Neural crest cell (in vitro differentiated cells): Measurements from ENCODE around the gene EBF3. TPM values are rescaled to one million over a fixed set of nuclear protein-coding genes. Genes with fewer than 3 reads are reported as not detected.

Experiments used
- DNase-seq: peaks from one replicate; pipeline ENCODE4 v3.0.0; 2021; ENCODE audit warnings: low read depth, mixed read lengths, low spot score
- H3K27ac Mint-ChIP-seq: one replicate; pipeline ENCODE4 v1.8.0; 2021; ENCODE audit warnings: mild to moderate bottlenecking, mixed read lengths; ENCODE audit not compliant: unreplicated experiment
- H3K27me3 Mint-ChIP-seq: 2 replicates; pipeline ENCODE4 v1.8.0; 2021; ENCODE audit warnings: low read depth, mild to moderate bottlenecking, mixed read lengths
- H3K36me3 Mint-ChIP-seq: 2 replicates; pipeline ENCODE4 v1.8.0; 2021; ENCODE audit warnings: low read depth, mild to moderate bottlenecking, mixed read lengths
- H3K4me1 Mint-ChIP-seq: 2 replicates; pipeline ENCODE4 v1.8.0; 2021; ENCODE audit warnings: mixed read lengths
- H3K4me3 Mint-ChIP-seq: one replicate; pipeline ENCODE4 v1.8.0; 2021; ENCODE audit warnings: mild to moderate bottlenecking, mixed read lengths
- H3K9me3 Mint-ChIP-seq: 2 replicates; pipeline ENCODE4 v1.8.0; 2021; ENCODE audit warnings: mixed read lengths
- total RNA-seq: library from RNA; stranded (reverse); gene quantifications from 2 replicates; pipeline ENCODE4 v1.2.1, GENCODE V29; 2021
- TF ChIP-seq, protein P1 (sequence below): fragments of 200-600 bp; sonication (generic); conservative IDR thresholded peaks from 2 replicates; pipeline ENCODE4 v1.5.0; 2021; ENCODE audit warnings: antibody characterized with exemption, mild to moderate bottlenecking

EBF3 gene
- total RNA-seq, 1 donor from 2014 or later, result 11.6 TPM

DNA sequence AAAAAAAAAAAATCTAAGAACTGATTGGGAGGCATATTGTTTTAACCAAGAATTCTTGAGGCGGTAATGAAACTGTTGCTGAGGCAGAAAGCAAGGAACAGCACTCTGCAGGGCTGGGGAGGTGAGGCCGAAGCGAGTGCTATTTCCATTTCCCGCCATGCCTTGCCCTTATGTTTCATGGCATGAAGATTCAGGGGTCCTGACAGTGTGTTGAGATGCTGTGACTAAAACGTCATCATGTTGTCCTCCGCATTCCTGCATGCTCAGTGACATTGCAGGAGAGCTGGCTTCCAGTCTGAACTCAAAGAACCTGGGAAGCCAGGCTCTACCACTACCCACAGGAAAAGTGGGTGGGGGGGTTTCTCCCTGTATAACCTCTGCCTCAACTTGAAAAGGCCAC is 85.2 kb downstream of the EBF3 start:
- Mint-ChIP-seq H3K27me3 (peaks cover 9% of the 10 kb centered on the region), H3K36me3 (no peaks in the 10 kb centered on the region), H3K4me1 (no peaks in the 10 kb centered on the region), H3K4me3 (no peak overlapping the region), H3K9me3 (no peaks in the 10 kb centered on the region), H3K27ac (no peak overlapping the region)
- TF ChIP-seq, protein P1, sequence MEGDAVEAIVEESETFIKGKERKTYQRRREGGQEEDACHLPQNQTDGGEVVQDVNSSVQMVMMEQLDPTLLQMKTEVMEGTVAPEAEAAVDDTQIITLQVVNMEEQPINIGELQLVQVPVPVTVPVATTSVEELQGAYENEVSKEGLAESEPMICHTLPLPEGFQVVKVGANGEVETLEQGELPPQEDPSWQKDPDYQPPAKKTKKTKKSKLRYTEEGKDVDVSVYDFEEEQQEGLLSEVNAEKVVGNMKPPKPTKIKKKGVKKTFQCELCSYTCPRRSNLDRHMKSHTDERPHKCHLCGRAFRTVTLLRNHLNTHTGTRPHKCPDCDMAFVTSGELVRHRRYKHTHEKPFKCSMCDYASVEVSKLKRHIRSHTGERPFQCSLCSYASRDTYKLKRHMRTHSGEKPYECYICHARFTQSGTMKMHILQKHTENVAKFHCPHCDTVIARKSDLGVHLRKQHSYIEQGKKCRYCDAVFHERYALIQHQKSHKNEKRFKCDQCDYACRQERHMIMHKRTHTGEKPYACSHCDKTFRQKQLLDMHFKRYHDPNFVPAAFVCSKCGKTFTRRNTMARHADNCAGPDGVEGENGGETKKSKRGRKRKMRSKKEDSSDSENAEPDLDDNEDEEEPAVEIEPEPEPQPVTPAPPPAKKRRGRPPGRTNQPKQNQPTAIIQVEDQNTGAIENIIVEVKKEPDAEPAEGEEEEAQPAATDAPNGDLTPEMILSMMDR, result no peak
- no peak for DNase-seq

DNA sequence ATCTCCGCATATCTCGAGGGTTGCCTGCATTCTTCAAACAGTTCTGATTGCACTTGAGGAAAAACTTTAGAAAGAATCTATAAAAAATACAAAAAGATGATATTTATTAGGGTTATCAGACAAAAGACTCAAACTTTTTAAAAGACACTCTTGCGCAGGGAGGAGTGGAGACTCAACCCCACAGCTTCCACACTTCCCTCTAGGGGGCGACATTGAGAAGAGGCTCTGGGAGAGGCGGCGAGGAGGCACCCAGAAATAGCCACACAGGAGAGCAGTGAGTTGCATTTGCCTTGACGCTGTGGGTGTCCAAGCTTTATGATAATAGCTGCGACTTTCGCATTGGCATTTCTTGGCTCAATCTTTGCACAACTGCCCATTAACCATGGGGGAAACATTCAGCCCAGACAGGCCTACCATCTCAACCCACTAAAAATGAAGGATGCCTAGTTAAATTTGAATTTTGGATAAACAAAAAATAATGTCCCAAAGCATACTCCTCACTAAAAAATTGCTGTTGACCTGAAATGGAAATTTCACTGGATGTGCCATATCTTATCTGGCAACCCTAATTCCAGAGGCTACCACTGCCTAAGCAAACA is 86.2 kb downstream of the EBF3 start:
- Mint-ChIP-seq H3K27me3 (peaks cover 9% of the 10 kb centered on the region), H3K27ac (no peak overlapping the region), H3K4me3 (no peak overlapping the region), H3K36me3 (no peaks in the 10 kb centered on the region), H3K9me3 (no peaks in the 10 kb centered on the region), H3K4me1 (no peaks in the 10 kb centered on the region)
- DNase-seq, result peak; percentile 42
- TF ChIP-seq, protein P1, result peak; percentile 59

DNA sequence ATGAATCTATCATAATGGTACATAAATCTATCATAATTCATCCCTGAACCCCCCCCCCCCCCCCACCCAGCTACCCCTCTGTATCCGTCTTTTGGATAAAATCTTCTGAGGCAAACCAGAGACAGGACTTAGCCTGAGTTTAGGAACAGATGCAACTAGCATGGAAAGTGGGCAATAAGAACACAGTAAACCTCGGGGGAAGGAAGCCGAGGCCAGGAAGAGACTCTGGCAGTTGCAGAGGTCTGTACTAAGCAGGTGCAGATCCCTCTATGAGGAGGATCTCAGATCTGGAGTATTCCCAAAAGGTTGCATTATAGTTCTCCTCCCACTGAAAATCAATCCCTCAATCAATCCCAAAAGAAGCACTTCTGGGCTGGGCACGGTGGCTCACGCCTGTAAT is 87.2 kb downstream of the EBF3 start:
- peaks cover under 1% of the 10 kb centered on the region for H3K4me1 Mint-ChIP-seq
- H3K27me3 Mint-ChIP-seq, result peaks cover 9% of the 10 kb centered on the region
- no peaks in the 10 kb centered on the region for H3K9me3 Mint-ChIP-seq
- H3K36me3 Mint-ChIP-seq, result no peaks in the 10 kb centered on the region
- no peak overlapping the region for H3K27ac Mint-ChIP-seq
- no peak overlapping the region for H3K4me3 Mint-ChIP-seq
- TF ChIP-seq, protein P1, result no peak
- DNase-seq, result no peak

DNA sequence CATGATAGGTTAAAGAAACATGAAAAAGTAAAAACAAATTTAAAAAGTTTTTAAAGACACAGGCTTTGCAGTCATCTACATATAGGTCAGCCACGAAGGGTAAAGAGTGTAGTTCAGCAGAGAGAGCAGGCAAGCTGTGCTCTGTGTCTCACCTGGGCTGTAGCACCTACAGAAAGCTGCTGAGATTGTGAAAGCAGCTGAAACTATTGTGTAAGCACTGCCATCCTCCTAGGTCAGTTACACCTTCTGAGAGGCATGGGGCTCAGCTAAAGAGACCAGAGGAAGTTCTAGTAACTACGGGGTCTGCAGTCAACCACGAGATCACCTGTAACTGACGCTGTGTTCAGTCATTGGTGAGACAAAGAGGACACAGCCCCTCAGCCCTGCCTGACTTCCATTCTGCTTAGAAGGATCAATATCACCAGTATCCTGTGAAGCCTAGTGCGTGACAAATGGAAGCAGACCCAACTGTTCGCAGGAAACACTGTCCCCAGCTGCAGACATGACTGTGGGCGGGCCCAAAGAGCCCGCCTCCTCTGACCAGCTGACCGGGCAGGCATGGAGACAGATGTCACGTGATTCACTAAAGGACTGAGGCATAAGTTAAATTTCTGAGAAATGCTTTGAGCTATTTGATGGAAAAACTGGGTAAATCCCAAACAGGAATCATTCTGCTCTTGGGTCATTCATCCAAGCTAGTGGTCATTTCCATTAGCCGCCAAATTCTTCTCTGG is 87.9 kb downstream of the EBF3 start:
- no peak overlapping the region for H3K4me3 Mint-ChIP-seq
- H3K27ac Mint-ChIP-seq, result no peak overlapping the region
- DNase-seq, result no peak
- H3K4me1 Mint-ChIP-seq, result peaks cover 8% of the 10 kb centered on the region
- H3K9me3 Mint-ChIP-seq, result no peaks in the 10 kb centered on the region
- TF ChIP-seq, protein P1, result no peak
- no peaks in the 10 kb centered on the region for H3K36me3 Mint-ChIP-seq
- peaks cover 9% of the 10 kb centered on the region for H3K27me3 Mint-ChIP-seq

DNA sequence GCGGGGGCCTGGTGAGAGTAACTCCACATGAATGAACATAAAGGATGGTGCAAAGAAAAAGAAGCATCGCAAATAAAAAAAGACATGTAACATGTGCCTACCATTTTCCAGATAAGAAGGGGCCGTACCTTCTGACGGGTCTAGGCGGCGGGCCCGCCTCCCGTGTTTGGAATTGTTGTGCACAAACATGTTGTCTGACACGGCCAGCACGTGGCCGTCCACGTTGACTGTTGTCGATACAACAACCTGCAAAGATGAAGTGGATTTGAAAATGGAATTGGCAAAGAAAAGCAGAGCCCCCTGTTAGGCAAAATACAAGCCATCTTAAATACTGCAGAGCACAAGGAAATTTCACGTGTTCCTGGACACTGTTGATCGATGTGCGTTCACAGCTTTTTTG is 90.7 kb downstream of the EBF3 start:
- H3K27me3 Mint-ChIP-seq, result no peaks in the 10 kb centered on the region
- H3K36me3 Mint-ChIP-seq, result no peaks in the 10 kb centered on the region
- H3K4me3 Mint-ChIP-seq, result no peak overlapping the region
- TF ChIP-seq, protein P1, result no peak
- H3K27ac Mint-ChIP-seq, result no peak overlapping the region
- peaks cover 26% of the 10 kb centered on the region for H3K4me1 Mint-ChIP-seq
- no peak for DNase-seq
- H3K9me3 Mint-ChIP-seq, result no peaks in the 10 kb centered on the region
